HS-27A (cell line): ENCODE measurements around the gene PPP1R16B.

Experiments
- DNase-seq: peaks from one replicate; pipeline ENCODE4 v3.0.0-alpha.2; 2012; ENCODE audit warnings: low read depth, missing footprints

The PPP1R16B gene

GRCh38 chr20:38965264-38965663 is 159.8 kb downstream of the PPP1R16B start:
- no peak for DNase-seq

- no peak for DNase-seq
These were observed 162.6 kb downstream of the PPP1R16B start for GRCh38 chr20:38968090-38968489.

DNA sequence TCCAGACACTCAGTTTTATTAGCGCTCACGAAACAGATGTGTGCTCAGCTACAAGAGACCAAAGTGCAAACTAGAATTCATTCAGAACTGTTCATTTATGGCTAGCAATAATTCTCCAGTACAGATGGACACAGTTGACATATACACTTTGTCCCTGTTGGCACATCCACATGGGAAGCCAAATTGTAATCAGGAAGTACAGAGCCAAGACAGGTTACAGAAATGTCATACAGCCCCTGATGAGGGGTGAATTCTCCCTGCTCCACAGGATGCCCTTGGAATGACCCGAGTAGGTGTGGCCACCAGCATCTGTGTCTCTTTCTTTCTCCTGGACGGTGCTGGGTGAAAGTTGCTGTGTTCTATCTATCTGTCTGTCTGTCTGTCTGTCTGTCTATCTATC is 164.2 kb downstream of the PPP1R16B start:
- no peak for DNase-seq

DNA sequence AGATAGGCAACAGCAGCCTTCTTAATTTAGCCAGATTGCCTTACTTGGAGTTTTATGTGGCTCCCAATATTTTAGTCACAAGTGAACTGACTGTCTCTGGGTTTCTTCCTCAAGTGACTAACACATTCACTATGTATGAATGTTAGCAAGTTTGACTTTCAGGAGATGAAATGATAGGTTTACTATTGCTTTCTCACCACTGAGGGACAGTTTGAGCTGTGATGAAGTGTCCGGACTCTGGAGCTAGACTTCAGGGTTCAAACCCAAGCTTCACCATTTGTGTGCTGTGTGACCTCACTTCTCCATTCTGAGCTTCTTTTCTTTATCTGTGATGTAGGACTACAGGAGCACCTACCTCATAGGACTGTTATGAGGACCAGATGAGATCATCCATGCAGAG is 164.8 kb downstream of the PPP1R16B start:
- peak; percentile 51 for DNase-seq
